GM18505 (cell line): Measurements from ENCODE around the gene APOE.
"Not testable (repeated sequence)": the region's sequence is repeated elsewhere in the genome, so short reads cannot be mapped to it uniquely, and the experiment has no call there.

ENCODE experiments used
- ATAC-seq: cut with Tn5 transposase; IDR thresholded peaks from one replicate; pipeline ENCODE4 v1.9.1; 2021; ENCODE audit not compliant: unreplicated experiment
- POLR2A ChIP-seq: IDR thresholded peaks from 4 replicates; pipeline ENCODE4 v1.6.1; 2011; ENCODE audit warnings: borderline replicate concordance; ENCODE audit not compliant: insufficient read depth, insufficient read length; ENCODE audit errors: extremely low read depth

Gene APOE

GRCh38 chr19:44878120-44878865 lies 27.3 kb upstream of the APOE start:
- no peak for ATAC-seq
- TF ChIP-seq POLR2A, result no peak

- ATAC-seq, result no peak
- no peak for TF ChIP-seq POLR2A
These were observed 26.1 kb upstream of the APOE start for GRCh38 chr19:44879309-44880065.

DNA sequence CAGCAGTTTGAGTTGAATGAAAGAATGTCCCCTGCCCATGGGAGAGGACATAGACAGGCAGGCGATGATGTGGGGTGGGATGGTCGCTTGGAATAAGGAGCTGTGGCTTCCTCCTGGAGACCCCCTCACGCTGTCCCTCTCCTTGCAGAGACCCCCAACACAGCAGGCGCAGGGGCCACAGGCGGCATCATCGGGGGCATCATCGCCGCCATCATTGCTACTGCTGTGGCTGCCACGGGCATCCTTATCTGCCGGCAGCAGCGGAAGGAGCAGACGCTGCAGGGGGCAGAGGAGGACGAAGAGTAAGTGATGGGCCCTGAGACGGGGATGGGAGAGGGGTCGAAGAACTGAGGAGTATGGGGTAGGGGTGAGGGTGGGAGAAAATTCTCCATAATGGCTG lies 23.5 kb upstream of the APOE start:
- ATAC-seq, result no peak
- TF ChIP-seq POLR2A, result no peak

GRCh38 chr19:44882619-44883397 lies 22.8 kb upstream of the APOE start:
- ATAC-seq, result not testable (repeated sequence)

GRCh38 chr19:44883922-44884321 lies 21.7 kb upstream of the APOE start:
- no peak for TF ChIP-seq POLR2A
- ATAC-seq, result no peak

DNA sequence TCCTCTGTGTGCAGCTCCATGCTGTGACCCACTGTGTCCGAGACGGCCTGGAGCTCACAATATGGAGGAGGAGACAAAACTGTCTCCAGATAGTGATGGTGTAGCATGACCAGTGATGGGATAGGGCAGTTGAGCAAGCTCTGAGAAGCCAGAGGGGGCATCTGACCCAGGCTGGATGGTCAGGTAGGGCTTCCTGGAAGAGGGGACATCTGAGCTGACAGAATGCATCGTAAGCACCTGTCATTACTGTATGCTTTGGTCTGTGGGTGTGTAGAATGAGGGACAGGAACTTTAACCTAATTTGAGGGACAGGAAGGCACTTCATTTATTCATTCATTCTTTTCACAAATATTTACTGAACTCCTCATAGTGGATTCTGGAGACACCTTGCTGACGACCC lies 21.0 kb upstream of the APOE start:
- TF ChIP-seq POLR2A, result no peak
- no peak for ATAC-seq

- no peak for TF ChIP-seq POLR2A
- no peak for ATAC-seq
These were observed 19.5 kb upstream of the APOE start for GRCh38 chr19:44886141-44886540.

DNA sequence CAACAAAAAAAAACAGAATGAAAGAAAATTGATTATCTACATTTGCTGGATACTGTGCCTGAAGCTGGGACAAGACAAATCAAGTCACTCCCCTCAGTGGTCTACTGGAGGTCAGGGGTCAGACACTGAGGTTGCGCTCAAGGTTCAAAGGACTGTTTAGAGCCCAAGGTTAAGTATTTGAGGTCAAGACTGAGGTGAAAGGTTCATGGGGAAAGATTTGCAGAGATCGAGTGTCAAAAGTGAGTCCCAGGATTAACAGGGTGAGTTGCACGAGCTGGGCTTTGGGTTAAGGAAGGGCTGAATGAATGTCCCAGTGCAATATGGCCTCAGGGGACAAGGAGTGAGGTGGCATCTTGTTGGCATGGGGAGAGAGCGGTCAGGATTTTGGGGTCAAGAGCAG lies 17.9 kb upstream of the APOE start:
- no peak for ATAC-seq
- TF ChIP-seq POLR2A, result no peak

DNA sequence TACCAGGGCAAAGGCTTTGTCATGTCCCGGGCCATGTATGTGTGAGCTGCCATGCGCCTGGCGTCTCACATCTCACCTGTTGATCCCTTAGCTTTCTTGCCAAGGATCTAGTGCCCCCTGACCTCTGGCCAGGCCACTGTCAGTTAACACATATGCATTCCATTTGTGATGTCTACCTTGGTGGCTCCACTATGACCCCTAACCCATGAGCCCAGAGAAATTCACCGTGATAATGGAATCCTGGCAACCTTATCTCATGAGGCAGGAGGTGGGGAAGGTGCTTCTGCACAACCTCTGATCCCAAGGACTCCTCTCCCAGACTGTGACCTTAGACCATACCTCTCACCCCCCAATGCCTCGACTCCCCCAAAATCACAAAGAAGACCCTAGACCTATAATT lies 17.3 kb upstream of the APOE start:
- not testable (repeated sequence) for ATAC-seq

- ATAC-seq, result no peak
- TF ChIP-seq POLR2A, result no peak
These were observed 15.7 kb upstream of the APOE start for GRCh38 chr19:44889830-44890365.

GRCh38 chr19:44890366-44891015 lies 15.1 kb upstream of the APOE start:
- peak; percentile 75 for ATAC-seq
- peak; percentile 71 for TF ChIP-seq POLR2A

DNA sequence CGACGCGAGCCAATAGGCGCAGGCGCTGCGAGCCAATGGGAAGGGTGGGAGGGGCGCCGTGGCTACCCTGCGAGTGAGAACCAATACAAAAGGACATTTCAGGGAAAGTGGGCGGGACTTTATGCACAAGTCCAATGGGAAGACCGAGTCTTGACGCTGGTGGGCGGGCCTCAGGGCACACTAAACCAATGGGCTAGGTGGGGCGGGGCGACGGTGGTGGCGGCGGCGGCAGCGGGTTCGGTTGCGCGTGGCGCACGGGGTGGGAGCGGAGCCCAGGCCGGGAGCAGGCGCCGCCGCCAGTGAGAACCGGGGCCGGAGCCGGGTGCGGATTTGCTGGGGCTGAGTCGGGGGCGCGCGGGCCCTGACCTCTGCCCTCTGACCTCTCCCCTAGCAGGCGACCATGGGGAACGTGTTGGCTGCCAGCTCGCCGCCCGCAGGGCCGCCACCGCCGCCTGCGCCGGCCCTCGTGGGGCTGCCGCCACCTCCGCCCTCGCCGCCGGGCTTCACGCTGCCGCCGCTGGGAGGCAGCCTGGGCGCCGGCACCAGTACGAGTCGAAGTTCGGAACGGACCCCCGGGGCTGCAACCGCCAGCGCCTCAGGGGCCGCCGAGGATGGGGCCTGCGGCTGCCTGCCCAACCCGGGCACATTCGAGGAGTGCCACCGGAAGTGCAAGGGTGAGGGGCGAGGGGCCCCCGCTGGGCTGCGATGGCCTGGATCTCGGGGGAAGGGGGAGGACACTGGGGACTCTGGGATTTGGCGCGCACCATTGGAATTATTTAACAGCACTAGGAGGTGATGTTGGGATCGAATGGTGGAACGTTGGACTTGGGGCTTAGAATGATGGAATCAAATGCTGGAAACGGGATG lies 14.3 kb upstream of the APOE start, which contains the start of gene TOMM40:
Gene TOMM40, plus strand, starts transcription at position 239 of the 867 bp plus-strand sequence. Its CDS starts 162 bp downstream, at position 401.
- peak; percentile 2 for ATAC-seq
- peak; percentile 69 for TF ChIP-seq POLR2A

- no peak for TF ChIP-seq POLR2A
These were observed 12.7 kb upstream of the APOE start for GRCh38 chr19:44892932-44893331.

More at GRCh38 chr19:44892932-44893331, 12.7 kb upstream of the APOE start:
- no peak for ATAC-seq
